DOHH2 (cell line): ENCODE results near the gene B4GALT4.

Experiments used
- CTCF ChIP-seq: fragments of 200-600 bp; sonication (generic); IDR thresholded peaks from one replicate; pipeline ENCODE4 v1.5.1; 2014; ENCODE audit warnings: antibody characterized with exemption, mild to moderate bottlenecking, low read depth, low read length; ENCODE audit not compliant: poor library complexity, severe bottlenecking
- EZH2phosphoT487 ChIP-seq: fragments of 200-600 bp; sonication (generic); IDR thresholded peaks from 2 replicates; pipeline ENCODE4 v1.6.1; 2017; ENCODE audit warnings: borderline replicate concordance, mild to moderate bottlenecking, antibody characterized with exemption, low read length, moderate library complexity, mixed read lengths

- TF ChIP-seq CTCF (no peak), EZH2phosphoT487 (no peak)
Observed at GRCh38 chr3:119184796-119185570, 55.7 kb downstream of the B4GALT4 start.
